ENCODE results near the gene BRF1. TPM values are rescaled to one million over a fixed set of nuclear protein-coding genes. Genes with fewer than 3 reads are reported as not detected.
A peak's percentile ranks its signal among the peaks of the same experiment; 100 is the strongest.

Gene BRF1
- total RNA-seq, 1 donor from 2014 or later, result 16.9 TPM

GRCh38 chr14:105206873-105207272 lies 93.9 kb downstream of the BRF1 start:
- H3K9ac ChIP-seq, result no peak overlapping the region
- H2AFZ ChIP-seq (replicated peaks), result no peak overlapping the region
- no peaks in the 10 kb centered on the region for H3K27me3 ChIP-seq
- H3K4me3 Mint-ChIP-seq, result no peak overlapping the region
- H3F3A ChIP-seq (ENCODE audit: low read depth), result no peaks in the 10 kb centered on the region
- H3K27ac ChIP-seq, result peak overlapping the region; percentile 38
- H3K4me1 Mint-ChIP-seq, result peaks cover 4% of the 10 kb centered on the region
- no peaks in the 10 kb centered on the region for H3K9me3 ChIP-seq (ENCODE audit: low read depth)
- H4K20me1 ChIP-seq (ENCODE audit: low read depth), result peaks cover 7% of the 10 kb centered on the region
- H3K36me3 Mint-ChIP-seq, result no peaks in the 10 kb centered on the region
- DNase-seq (ENCODE audit: low spot score), result no peak
- no peak overlapping the region for H3K4me2 ChIP-seq
- H3K9me3 Mint-ChIP-seq, result no peaks in the 10 kb centered on the region
- H3K4me3 ChIP-seq, result no peak overlapping the region
- TF ChIP-seq CTCF (IDR thresholded peaks at IDR 0.05), result no peak
- no peak for TF ChIP-seq EZH2phosphoT487 (IDR thresholded peaks at IDR 0.05)
- TF ChIP-seq EZH2 (IDR thresholded peaks at IDR 0.05), result no peak
- H3K27me3 Mint-ChIP-seq (ENCODE audit: insufficient read depth, low read depth), result peaks cover 3% of the 10 kb centered on the region
- H3K4me1 ChIP-seq, result peaks cover 8% of the 10 kb centered on the region
- H3K36me3 ChIP-seq, result no peaks in the 10 kb centered on the region
- no peaks in the 10 kb centered on the region for H3K79me2 ChIP-seq (ENCODE audit: low read depth)
- no peak overlapping the region for H3K27ac Mint-ChIP-seq

- Mint-ChIP-seq H3K4me1 (peaks cover 8% of the 10 kb centered on the region), H3K27me3 (ENCODE audit: insufficient read depth, low read depth) (peaks cover 3% of the 10 kb centered on the region), H3K4me3 (no peak overlapping the region), H3K36me3 (no peaks in the 10 kb centered on the region), H3K27ac (peak overlapping the region; percentile 29), H3K9me3 (no peaks in the 10 kb centered on the region)
- Histone ChIP-seq H3K4me1 (peaks cover 13% of the 10 kb centered on the region), H3K9ac (no peak overlapping the region), H3K27ac (no peak overlapping the region), H4K20me1 (ENCODE audit: low read depth) (peaks cover 7% of the 10 kb centered on the region), H3K36me3 (no peaks in the 10 kb centered on the region), H3F3A (ENCODE audit: low read depth) (no peaks in the 10 kb centered on the region), H3K4me2 (no peak overlapping the region), H3K27me3 (no peaks in the 10 kb centered on the region), H3K4me3 (no peak overlapping the region), H3K9me3 (ENCODE audit: low read depth) (no peaks in the 10 kb centered on the region), H3K79me2 (ENCODE audit: low read depth) (no peaks in the 10 kb centered on the region), H2AFZ (replicated peaks) (no peak overlapping the region)
- no peak for TF ChIP-seq CTCF (IDR thresholded peaks at IDR 0.05)
- no peak for DNase-seq (ENCODE audit: low spot score)
These were observed 95.1 kb downstream of the BRF1 start for GRCh38 chr14:105205673-105206208.

DNA sequence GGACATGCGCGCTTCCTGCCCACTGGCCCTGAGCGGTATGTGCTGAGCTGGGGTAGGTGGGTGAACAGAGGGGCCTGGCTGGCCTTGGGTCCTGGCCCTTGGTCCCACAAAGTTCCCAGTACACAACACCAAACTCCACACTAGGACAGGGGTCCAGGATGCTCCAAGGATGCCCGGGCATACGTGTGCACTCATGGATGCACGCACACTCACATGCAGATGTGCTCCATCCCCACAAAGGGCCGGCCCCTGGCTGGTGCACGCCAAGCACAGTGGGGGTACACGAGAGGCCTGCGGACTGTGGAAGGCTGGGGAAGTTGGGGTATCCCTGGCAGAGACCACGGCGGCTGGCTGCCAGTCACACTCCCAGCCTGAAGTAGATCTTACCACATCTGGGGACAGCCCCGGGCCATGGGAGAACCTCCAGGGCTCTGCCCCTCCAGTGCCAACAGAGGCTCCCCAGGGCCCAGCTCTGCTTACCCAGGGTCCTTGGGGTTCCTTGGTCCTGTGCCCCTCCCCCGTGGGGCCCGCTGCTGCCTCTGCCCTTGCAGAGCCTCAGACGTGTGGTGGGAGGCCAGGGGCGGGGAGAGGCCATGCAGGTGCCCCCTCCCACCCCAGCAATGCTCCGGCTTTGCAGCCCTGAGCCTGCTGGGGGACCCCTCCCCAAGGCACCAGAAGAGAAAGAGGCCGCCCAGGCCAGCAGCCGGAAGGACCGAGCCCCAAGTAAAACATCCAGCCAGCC lies 95.7 kb downstream of the BRF1 start:
- H3K36me3 Mint-ChIP-seq, result no peaks in the 10 kb centered on the region
- peaks cover 13% of the 10 kb centered on the region for H3K4me1 ChIP-seq

More for the DNA sequence above, 95.7 kb downstream of the BRF1 start:
- no peak overlapping the region for H3K4me2 ChIP-seq
- H3K27ac Mint-ChIP-seq, result no peak overlapping the region
- no peaks in the 10 kb centered on the region for H3F3A ChIP-seq (ENCODE audit: low read depth)
- no peaks in the 10 kb centered on the region for H3K79me2 ChIP-seq (ENCODE audit: low read depth)
- H3K27me3 ChIP-seq, result no peaks in the 10 kb centered on the region
- H3K27ac ChIP-seq, result no peak overlapping the region
- peaks cover 3% of the 10 kb centered on the region for H3K27me3 Mint-ChIP-seq (ENCODE audit: insufficient read depth, low read depth)
- no peak overlapping the region for H3K4me3 ChIP-seq
- H3K36me3 ChIP-seq, result no peaks in the 10 kb centered on the region
- DNase-seq (ENCODE audit: low spot score), result no peak
- no peaks in the 10 kb centered on the region for H3K9me3 ChIP-seq (ENCODE audit: low read depth)
- TF ChIP-seq EZH2 (IDR thresholded peaks at IDR 0.05) (no peak), CTCF (IDR thresholded peaks at IDR 0.05) (no peak), EZH2phosphoT487 (IDR thresholded peaks at IDR 0.05) (no peak)
- H2AFZ ChIP-seq (replicated peaks), result no peak overlapping the region
- no peaks in the 10 kb centered on the region for H3K9me3 Mint-ChIP-seq
- H4K20me1 ChIP-seq (ENCODE audit: low read depth), result peaks cover 7% of the 10 kb centered on the region
- H3K4me1 Mint-ChIP-seq, result peaks cover 14% of the 10 kb centered on the region
- no peak overlapping the region for H3K4me3 Mint-ChIP-seq
- H3K9ac ChIP-seq, result no peak overlapping the region
